Spleen (tissue), 7 donors: ENCODE results near the gene APOC4.

Experiments
- POLR2A ChIP-seq, 3 donors: fragments of 450-650 bp; IDR thresholded peaks; one replicate each; pipeline ENCODE4 v1.5.1; 2017; ENCODE audit warnings: antibody characterized with exemption in 3 of 3, mild to moderate bottlenecking in 1 of 3
- TF ChIP-seq, protein P1 (sequence below), 11 experiments: fragments of 200-600 bp in 7 of 11; fragments of 450-650 bp in 4 of 11; sonication (generic) in 4 of 11; IDR thresholded peaks in 8 of 11; conservative IDR thresholded peaks in 3 of 11; 1 replicate in 7 of 11; 2 replicates in 4 of 11; pipeline versions ENCODE4 v1.4.0 to v1.8.0; 2016 to 2021; ENCODE audit warnings: antibody characterized with exemption in 11 of 11, inconsistent platforms in 4 of 11, mild to moderate bottlenecking in 1 of 11
- donor health status: DM: no; HTN: no; CAD: no; lungs with moderate emphysema.
- donor health status: DM: no; HTN: no; CAD: no.
- donor health status: DM: no; HTN: no; CAD: no.

GRCh38 chr19:44948763-44949374 lies 6.8 kb downstream of the APOC4 start:
- TF ChIP-seq, protein P1, sequence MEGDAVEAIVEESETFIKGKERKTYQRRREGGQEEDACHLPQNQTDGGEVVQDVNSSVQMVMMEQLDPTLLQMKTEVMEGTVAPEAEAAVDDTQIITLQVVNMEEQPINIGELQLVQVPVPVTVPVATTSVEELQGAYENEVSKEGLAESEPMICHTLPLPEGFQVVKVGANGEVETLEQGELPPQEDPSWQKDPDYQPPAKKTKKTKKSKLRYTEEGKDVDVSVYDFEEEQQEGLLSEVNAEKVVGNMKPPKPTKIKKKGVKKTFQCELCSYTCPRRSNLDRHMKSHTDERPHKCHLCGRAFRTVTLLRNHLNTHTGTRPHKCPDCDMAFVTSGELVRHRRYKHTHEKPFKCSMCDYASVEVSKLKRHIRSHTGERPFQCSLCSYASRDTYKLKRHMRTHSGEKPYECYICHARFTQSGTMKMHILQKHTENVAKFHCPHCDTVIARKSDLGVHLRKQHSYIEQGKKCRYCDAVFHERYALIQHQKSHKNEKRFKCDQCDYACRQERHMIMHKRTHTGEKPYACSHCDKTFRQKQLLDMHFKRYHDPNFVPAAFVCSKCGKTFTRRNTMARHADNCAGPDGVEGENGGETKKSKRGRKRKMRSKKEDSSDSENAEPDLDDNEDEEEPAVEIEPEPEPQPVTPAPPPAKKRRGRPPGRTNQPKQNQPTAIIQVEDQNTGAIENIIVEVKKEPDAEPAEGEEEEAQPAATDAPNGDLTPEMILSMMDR (IDR thresholded peaks at IDR 0.05 in 8 of 11, conservative IDR thresholded peaks at IDR 0.05 in 3 of 11): no peak
- TF ChIP-seq POLR2A (IDR thresholded peaks at IDR 0.05): no peak
